ENCODE data around the gene GMDS.
"Not testable (repeated sequence)": the region's sequence is repeated elsewhere in the genome, so short reads cannot be mapped to it uniquely, and the experiment has no call there.

GMDS gene

DNA sequence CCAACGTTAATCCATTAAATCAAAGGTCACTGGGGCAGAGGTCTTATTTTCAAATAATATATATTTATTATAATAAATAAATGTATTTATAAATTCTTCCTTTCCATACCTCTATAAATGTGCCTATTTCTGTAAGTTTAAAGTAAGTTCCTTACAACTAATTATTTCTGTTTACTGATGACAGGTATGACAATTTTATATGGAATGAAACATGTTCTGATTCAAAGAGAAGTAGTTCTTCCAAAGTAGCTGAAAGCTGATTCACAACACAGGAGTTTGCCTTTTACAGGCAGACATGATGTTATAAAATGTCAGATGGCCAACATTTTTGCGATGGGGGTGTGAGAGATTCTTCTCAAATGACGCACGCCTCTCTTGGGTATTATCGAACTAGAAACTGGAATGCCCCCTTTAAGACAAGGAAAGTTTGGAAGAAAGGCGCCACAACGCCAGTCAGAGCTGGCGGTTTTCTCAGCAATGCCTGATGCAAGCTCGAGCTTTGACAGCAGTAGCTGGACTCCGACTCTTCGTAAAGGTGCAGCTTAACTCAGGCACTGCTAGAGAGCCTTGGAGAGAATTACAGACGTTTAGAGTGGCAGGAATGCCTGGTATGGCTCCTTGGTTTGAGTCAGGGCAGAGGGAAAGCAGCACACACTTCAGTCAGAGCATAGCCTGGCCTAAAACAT is 543.6 kb downstream of the GMDS start:
- no peaks in the 10 kb centered on the region for H3K36me3 ChIP-seq (ENCODE audit: insufficient read depth, low read length)
- H3K4me3 ChIP-seq (ENCODE audit: low read depth in 1 of 2, low read length in 2 of 2), result peak overlapping the region in 1 of 2 donors; percentile 31
- no peaks in the 10 kb centered on the region for H3K27me3 ChIP-seq (ENCODE audit: control insufficient read depth in 1 of 2, insufficient read depth in 2 of 2, low read length in 2 of 2)
- no peak overlapping the region for H3K27ac ChIP-seq (ENCODE audit: low read depth, low read length)
- no peaks in the 10 kb centered on the region for H3K9me3 ChIP-seq (ENCODE audit: low read length)
- peaks cover 10% of the 10 kb centered on the region for H3K4me1 ChIP-seq (ENCODE audit: insufficient read depth, low read length)
- H3K9ac ChIP-seq (ENCODE audit: low read length), result no peak overlapping the region

DNA sequence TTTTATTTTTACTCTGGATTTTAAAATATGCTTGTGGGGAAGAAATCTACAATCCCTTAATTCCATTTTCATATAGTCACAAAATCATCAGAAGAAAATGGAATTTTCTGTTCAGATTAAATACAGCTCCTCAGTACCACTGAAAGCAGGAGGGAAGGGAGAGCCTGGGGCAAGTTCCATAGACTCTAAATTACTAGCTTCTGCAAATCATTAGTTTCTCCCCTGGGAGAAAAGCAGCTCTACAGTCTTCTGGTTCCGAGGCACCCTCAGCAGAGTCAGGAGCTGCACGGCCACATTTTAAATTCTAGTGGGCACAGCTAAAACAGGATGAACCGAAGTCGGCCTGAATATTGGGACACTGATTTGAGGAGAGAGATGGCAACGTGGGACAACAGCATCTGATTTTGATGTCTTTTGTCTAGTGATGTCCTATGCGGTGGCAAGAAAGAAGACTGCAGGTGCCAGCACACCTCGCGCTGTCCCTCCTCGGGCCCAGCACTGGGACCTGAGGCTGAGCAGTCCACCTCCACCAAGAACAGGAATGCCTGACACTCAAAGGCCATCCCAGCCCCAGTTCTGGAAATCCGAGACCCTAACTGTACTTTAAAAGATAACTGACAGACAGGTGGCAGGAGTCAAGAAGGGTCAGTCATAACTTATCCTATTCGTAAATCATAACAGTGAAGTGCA is 545.0 kb downstream of the GMDS start:
- Histone ChIP-seq H3K27me3 (ENCODE audit: control insufficient read depth in 1 of 2, insufficient read depth in 2 of 2, low read length in 2 of 2) (no peaks in the 10 kb centered on the region), H3K4me3 (ENCODE audit: low read depth in 1 of 2, low read length in 2 of 2) (no peak overlapping the region), H3K27ac (ENCODE audit: low read depth, low read length) (no peak overlapping the region), H3K4me1 (ENCODE audit: insufficient read depth, low read length) (peaks cover 10% of the 10 kb centered on the region), H3K9me3 (ENCODE audit: low read length) (no peaks in the 10 kb centered on the region), H3K9ac (ENCODE audit: low read length) (no peak overlapping the region), H3K36me3 (ENCODE audit: insufficient read depth, low read length) (no peaks in the 10 kb centered on the region)

DNA sequence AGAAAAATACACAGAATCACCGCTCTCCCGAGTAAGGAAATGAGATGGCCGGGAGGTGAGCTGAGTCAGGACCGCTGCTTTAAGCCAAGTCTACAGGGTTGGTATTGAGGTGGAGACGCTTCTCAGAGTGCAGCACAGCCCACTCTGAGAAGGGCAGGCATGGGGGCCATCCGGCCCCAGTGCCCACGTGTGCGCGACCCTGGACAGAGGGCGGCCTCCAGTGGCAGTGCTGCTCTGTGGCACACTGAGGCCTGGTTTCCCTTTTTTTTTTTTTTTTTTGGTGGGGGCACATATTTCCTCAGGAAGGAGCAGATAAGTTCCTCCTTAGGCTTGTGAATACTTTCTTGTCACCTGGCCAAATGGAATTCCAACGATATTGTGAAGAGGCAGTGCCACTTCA is 546.9 kb downstream of the GMDS start:
- no peaks in the 10 kb centered on the region for H3K36me3 ChIP-seq (ENCODE audit: insufficient read depth, low read length)
- peaks cover 10% of the 10 kb centered on the region for H3K4me1 ChIP-seq (ENCODE audit: insufficient read depth, low read length)
- no peak overlapping the region for H3K27ac ChIP-seq (ENCODE audit: low read depth, low read length)
- no peak overlapping the region for H3K9ac ChIP-seq (ENCODE audit: low read length)
- H3K9me3 ChIP-seq (ENCODE audit: low read length), result no peaks in the 10 kb centered on the region
- no peak overlapping the region for H3K4me3 ChIP-seq (ENCODE audit: low read depth in 1 of 2, low read length in 2 of 2)
- H3K27me3 ChIP-seq (ENCODE audit: control insufficient read depth in 1 of 2, insufficient read depth in 2 of 2, low read length in 2 of 2), result no peaks in the 10 kb centered on the region

DNA sequence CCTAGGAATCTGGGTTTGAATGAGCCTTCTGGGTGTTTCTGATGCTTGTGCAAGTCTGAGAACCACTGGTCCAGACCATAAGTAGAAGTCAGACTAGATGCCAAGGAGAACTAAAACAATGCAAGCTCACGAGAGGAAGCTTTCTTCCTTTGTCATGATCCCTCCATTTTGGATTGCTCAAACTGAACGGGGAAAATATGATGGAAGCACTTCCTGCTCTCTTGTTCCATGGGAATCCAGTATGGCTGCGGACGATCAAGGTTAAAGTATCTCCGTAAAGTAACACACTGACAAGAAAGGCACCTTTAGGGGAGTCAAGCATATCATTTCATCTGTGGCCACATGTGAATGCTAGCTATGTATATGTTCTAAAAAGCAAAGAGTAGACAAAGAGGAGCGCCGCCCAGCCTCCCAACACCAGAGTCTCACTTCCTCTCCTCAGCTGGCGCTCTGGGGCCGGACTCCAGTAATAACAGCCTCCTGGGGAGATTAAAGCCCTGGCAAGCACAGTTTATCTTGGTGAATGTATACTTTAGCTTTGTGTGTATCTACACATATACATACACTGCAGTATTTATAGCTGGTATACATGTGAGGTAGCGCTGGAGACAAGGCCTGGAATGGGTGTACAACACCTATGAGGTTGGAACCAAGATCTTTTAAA is 547.6 kb downstream of the GMDS start:
- Histone ChIP-seq H3K9ac (ENCODE audit: low read length) (no peak overlapping the region), H3K4me3 (ENCODE audit: low read depth in 1 of 2, low read length in 2 of 2) (no peak overlapping the region), H3K9me3 (ENCODE audit: low read length) (no peaks in the 10 kb centered on the region), H3K4me1 (ENCODE audit: insufficient read depth, low read length) (peaks cover 10% of the 10 kb centered on the region), H3K36me3 (ENCODE audit: insufficient read depth, low read length) (no peaks in the 10 kb centered on the region), H3K27me3 (ENCODE audit: control insufficient read depth in 1 of 2, insufficient read depth in 2 of 2, low read length in 2 of 2) (no peaks in the 10 kb centered on the region), H3K27ac (ENCODE audit: low read depth, low read length) (no peak overlapping the region)

DNA sequence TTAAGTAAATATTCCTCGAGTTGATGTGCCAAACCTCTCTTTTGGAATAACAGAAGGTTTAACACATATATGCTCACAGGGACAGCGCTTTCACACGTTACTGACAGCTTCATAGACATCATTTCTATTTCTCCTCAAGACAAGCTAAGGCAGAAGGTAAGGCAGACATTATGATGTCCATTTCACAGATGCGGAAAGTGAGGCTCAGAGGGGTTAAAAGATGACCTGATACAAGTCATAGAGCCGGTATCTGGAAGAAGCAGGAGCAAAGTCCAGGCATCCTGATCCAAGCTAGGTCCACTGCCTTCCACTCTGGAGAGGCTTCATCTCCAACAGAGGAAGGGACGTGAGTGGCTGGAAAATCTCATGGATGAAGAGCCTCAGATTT is 548.9 kb downstream of the GMDS start:
- H3K9ac ChIP-seq (ENCODE audit: low read length), result no peak overlapping the region
- H3K27ac ChIP-seq (ENCODE audit: low read depth, low read length), result no peak overlapping the region
- no peaks in the 10 kb centered on the region for H3K9me3 ChIP-seq (ENCODE audit: low read length)
- no peak overlapping the region for H3K4me3 ChIP-seq (ENCODE audit: low read depth in 1 of 2, low read length in 2 of 2)
- no peaks in the 10 kb centered on the region for H3K4me1 ChIP-seq (ENCODE audit: insufficient read depth, low read length)
- H3K36me3 ChIP-seq (ENCODE audit: insufficient read depth, low read length), result no peaks in the 10 kb centered on the region
- H3K27me3 ChIP-seq (ENCODE audit: control insufficient read depth in 1 of 2, insufficient read depth in 2 of 2, low read length in 2 of 2), result no peaks in the 10 kb centered on the region

DNA sequence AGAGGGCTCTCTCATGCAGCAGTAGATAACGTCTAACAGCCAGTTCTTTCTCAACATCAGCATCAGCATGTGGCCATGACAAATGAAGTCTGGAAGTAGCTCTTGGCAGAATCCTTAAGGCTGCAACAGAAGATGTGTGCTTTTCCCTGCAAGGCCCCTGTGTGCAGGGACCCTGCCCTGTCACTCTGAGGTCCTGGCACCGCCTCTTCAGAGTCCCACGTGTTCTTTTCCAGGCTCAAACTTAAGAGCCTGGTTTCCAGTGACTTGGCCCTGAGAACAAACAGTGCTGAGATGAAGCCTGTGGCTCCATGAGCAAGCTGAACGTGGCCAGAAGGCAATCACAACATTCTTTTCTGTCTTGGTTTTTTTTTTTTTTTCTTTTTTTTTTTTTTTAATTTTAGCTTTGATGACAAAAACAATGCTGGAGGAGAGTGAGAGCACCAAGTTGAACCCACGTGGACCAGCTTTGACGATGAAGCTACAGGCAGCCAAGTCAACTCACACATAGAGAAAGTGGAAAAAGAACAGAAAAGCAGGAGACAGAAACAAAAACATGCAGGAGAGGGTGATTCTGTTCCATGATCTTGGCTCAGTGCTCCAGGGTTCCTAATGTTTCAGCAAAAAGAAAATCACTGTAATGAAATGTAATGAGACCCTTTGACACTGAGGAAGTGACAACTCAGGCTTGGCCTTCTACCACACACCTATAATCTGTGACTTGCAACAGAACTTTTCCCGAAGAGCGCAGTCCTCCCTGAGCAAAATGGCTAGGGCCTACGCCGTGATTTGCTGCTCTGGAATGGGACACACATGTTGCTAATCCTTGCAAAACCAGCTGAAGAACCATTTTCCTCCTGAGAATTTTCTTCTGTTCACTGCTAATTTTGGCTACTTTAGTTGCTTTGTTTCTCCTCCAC is 549.6 kb downstream of the GMDS start:
- no peaks in the 10 kb centered on the region for H3K4me1 ChIP-seq (ENCODE audit: insufficient read depth, low read length)
- H3K9me3 ChIP-seq (ENCODE audit: low read length), result no peaks in the 10 kb centered on the region
- no peak overlapping the region for H3K4me3 ChIP-seq (ENCODE audit: low read depth in 1 of 2, low read length in 2 of 2)
- no peak overlapping the region for H3K9ac ChIP-seq (ENCODE audit: low read length)
- H3K36me3 ChIP-seq (ENCODE audit: insufficient read depth, low read length), result no peaks in the 10 kb centered on the region
- H3K27ac ChIP-seq (ENCODE audit: low read depth, low read length), result no peak overlapping the region
- H3K27me3 ChIP-seq (ENCODE audit: control insufficient read depth in 1 of 2, insufficient read depth in 2 of 2, low read length in 2 of 2), result no peaks in the 10 kb centered on the region

DNA sequence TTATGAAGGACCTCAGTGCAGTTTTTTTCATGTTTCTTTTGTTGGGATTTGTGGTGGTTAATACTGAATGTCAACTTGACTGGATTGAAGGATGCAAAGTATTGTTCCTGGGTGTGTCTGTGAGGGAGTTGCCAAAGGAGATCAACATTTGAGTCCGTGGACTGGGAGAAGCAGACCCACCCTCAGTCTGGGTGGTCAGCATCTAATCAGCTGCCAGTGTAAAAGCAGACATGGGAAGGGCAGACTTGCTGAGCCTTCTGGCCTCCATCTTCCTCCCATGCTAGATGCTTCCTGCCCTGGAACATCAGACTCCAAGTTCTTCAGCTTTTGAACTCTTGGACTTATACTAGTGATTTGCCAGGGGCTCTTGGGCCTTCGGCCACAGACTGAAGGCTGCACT is 553.6 kb downstream of the GMDS start:
- not testable (repeated sequence) for H3K9me3 ChIP-seq (ENCODE audit: low read length); H3K27ac ChIP-seq (ENCODE audit: low read depth, low read length); H3K4me3 ChIP-seq (ENCODE audit: low read depth in 1 of 2, low read length in 2 of 2); H3K9ac ChIP-seq (ENCODE audit: low read length); H3K4me1 ChIP-seq (ENCODE audit: insufficient read depth, low read length); H3K27me3 ChIP-seq (ENCODE audit: control insufficient read depth in 1 of 2, insufficient read depth in 2 of 2, low read length in 2 of 2); H3K36me3 ChIP-seq (ENCODE audit: insufficient read depth, low read length)

DNA sequence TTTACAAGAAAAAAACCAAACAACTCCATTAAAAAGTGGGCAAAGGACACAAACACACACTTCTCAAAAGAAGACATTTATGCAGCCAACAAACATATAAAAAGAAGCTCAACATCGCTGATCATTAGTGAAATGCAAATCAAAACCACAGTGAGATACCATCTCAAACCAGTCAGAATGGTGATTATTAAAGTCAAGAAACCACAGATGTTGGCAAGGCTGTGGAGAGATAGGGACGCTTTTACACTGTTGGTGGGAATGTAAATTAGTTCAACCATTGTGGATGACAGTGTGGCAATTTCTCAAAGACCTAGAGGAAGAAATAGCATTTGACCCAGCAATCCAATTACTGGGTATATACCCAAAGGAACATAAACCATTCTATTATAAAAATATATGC is 554.7 kb downstream of the GMDS start:
- H3K27me3 ChIP-seq (ENCODE audit: control insufficient read depth in 1 of 2, insufficient read depth in 2 of 2, low read length in 2 of 2); H3K4me1 ChIP-seq (ENCODE audit: insufficient read depth, low read length); H3K9me3 ChIP-seq (ENCODE audit: low read length); H3K4me3 ChIP-seq (ENCODE audit: low read depth in 1 of 2, low read length in 2 of 2); H3K9ac ChIP-seq (ENCODE audit: low read length); H3K36me3 ChIP-seq (ENCODE audit: insufficient read depth, low read length); H3K27ac ChIP-seq (ENCODE audit: low read depth, low read length): not testable (repeated sequence)

DNA sequence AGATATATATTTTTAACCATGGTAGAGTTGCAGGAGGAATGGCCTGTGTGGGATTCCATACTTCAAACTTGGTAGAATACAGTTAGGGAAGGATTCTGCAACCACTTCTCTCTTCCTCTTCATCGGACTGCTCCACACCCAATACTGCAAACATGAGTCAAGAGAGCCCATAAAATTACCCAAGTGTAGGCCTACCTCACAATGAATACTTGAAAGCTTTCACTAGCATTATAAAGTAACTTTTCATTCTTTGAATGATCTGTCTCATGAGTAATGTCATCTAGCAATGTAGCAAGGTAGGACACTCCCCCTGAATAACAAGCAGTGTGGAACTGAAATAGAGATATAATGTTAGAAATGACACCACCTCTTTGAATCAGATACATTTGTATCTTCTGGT is 556.3 kb downstream of the GMDS start:
- H3K36me3 ChIP-seq (ENCODE audit: insufficient read depth, low read length), result no peaks in the 10 kb centered on the region
- no peak overlapping the region for H3K27ac ChIP-seq (ENCODE audit: low read depth, low read length)
- H3K27me3 ChIP-seq (ENCODE audit: control insufficient read depth in 1 of 2, insufficient read depth in 2 of 2, low read length in 2 of 2), result no peaks in the 10 kb centered on the region
- no peaks in the 10 kb centered on the region for H3K9me3 ChIP-seq (ENCODE audit: low read length)
- no peak overlapping the region for H3K4me3 ChIP-seq (ENCODE audit: low read depth in 1 of 2, low read length in 2 of 2)
- no peaks in the 10 kb centered on the region for H3K4me1 ChIP-seq (ENCODE audit: insufficient read depth, low read length)
- H3K9ac ChIP-seq (ENCODE audit: low read length), result no peak overlapping the region

DNA sequence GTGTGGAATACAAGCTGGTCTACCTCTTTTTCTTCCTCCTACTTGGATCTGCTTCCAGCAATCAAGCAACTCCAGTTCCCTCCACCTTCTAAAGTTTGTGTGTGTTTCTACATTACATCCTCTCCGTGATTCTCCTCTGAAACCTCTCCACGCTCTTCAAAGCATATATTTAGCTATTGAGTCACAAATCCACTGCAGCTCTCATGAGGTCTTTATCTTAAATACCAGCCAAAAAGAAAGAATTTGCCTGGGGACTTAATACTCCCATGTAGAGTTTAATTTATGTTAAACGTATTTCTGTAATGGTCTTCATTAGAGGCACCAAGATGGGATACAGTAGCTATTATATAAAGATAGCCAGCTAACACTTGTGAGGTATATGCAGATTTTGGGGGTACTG is 557.0 kb downstream of the GMDS start:
- H3K4me3 ChIP-seq (ENCODE audit: low read depth in 1 of 2, low read length in 2 of 2), result no peak overlapping the region
- H3K27ac ChIP-seq (ENCODE audit: low read depth, low read length), result no peak overlapping the region
- no peak overlapping the region for H3K9ac ChIP-seq (ENCODE audit: low read length)
- no peaks in the 10 kb centered on the region for H3K27me3 ChIP-seq (ENCODE audit: control insufficient read depth in 1 of 2, insufficient read depth in 2 of 2, low read length in 2 of 2)
- H3K36me3 ChIP-seq (ENCODE audit: insufficient read depth, low read length), result no peaks in the 10 kb centered on the region
- no peaks in the 10 kb centered on the region for H3K4me1 ChIP-seq (ENCODE audit: insufficient read depth, low read length)
- no peaks in the 10 kb centered on the region for H3K9me3 ChIP-seq (ENCODE audit: low read length)

DNA sequence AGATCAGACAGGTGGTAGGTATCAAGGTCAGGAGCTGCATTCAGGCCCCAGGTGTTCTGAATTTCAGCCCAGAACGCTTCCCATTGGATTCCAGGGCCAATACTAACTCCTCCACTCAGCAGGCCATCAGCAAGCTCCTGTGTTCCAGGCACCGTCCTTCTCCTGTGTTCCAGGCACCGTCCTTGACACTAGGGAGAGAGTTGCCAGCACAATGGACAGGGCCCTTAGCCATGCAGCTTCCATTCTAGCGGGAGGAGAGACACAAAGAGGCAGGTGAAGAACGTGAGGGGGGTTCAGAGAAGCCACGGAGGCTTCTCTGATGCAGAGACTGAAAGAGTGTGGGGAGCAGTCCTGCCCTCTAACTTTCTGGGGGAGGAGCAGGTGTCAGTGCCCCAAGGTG is 558.0 kb downstream of the GMDS start:
- Histone ChIP-seq H3K27ac (ENCODE audit: low read depth, low read length) (no peak overlapping the region), H3K27me3 (ENCODE audit: control insufficient read depth in 1 of 2, insufficient read depth in 2 of 2, low read length in 2 of 2) (no peaks in the 10 kb centered on the region), H3K9me3 (ENCODE audit: low read length) (no peaks in the 10 kb centered on the region)

More for the DNA sequence above, 558.0 kb downstream of the GMDS start:
- Histone ChIP-seq H3K4me1 (ENCODE audit: insufficient read depth, low read length) (no peaks in the 10 kb centered on the region), H3K36me3 (ENCODE audit: insufficient read depth, low read length) (no peaks in the 10 kb centered on the region), H3K4me3 (ENCODE audit: low read depth in 1 of 2, low read length in 2 of 2) (no peak overlapping the region), H3K9ac (ENCODE audit: low read length) (no peak overlapping the region)

All from muscle layer of colon (tissue), 2 donors.